ENCODE results near the gene RNF220.

GRCh38 chr1:44464361-44464760 is 59.3 kb downstream of the RNF220 start:
- TF ChIP-seq RAD21 (IDR thresholded peaks at IDR 0.05; ENCODE audit: low read length) (no peak), SIN3A (IDR thresholded peaks at IDR 0.05; ENCODE audit: borderline replicate concordance, low read depth, low read length) (no peak), CTCF (IDR thresholded peaks at IDR 0.05) (no peak), POLR2AphosphoS5 (IDR thresholded peaks at IDR 0.05; ENCODE audit: low read depth, low read length) (no peak), REST (IDR thresholded peaks at IDR 0.05; ENCODE audit: low read depth, low read length) (no peak), JUND (IDR thresholded peaks at IDR 0.05) (no peak), CHD2 (IDR thresholded peaks at IDR 0.05; ENCODE audit: low read length, partially characterized antibody) (no peak), GABPA (IDR thresholded peaks at IDR 0.05; ENCODE audit: low read depth) (no peak), RCOR1 (IDR thresholded peaks at IDR 0.05; ENCODE audit: low read length) (no peak), TEAD4 (IDR thresholded peaks at IDR 0.05; ENCODE audit: borderline replicate concordance, insufficient read depth) (no peak)

Measured in SK-N-SH (cell line).